Astrocyte (in vitro differentiated cells and primary cell): ENCODE results near the gene BSND.

ENCODE experiments used
- CTCF ChIP-seq: IDR thresholded peaks from 2 replicates; pipeline ENCODE4 v1.5.1; 2011; ENCODE audit warnings: low read depth, mild to moderate bottlenecking, inconsistent platforms, low read length, moderate library complexity; ENCODE audit not compliant: insufficient read depth
- EZH2 ChIP-seq: IDR thresholded peaks from 2 replicates; pipeline ENCODE4 v1.6.1; 2012; ENCODE audit warnings: mild to moderate bottlenecking, low read length, inconsistent platforms; ENCODE audit not compliant: insufficient read depth

- TF ChIP-seq CTCF: no peak
- TF ChIP-seq EZH2: no peak
These were observed 11.3 kb upstream of the BSND start for GRCh38 chr1:54987427-54987826.
